Thyroid gland (tissue), 4 donors: ENCODE measurements around the gene MAPRE2.

Experiments
- CTCF ChIP-seq, 6 experiments: fragments of 200-600 bp in 3 of 6; fragments of 450-650 bp in 3 of 6; sonication (generic) in 3 of 6; IDR thresholded peaks; one replicate each; pipeline ENCODE4 v1.5.1; 2016 to 2019; ENCODE audit warnings: antibody characterized with exemption in 6 of 6, mild to moderate bottlenecking in 2 of 6, inconsistent platforms in 1 of 6, moderate library complexity in 1 of 6
- POLR2A ChIP-seq, 2 donors: fragments of 450-650 bp; IDR thresholded peaks; one replicate each; pipeline ENCODE4 v1.6.1; 2017; ENCODE audit warnings: antibody characterized with exemption in 2 of 2, mild to moderate bottlenecking in 2 of 2, moderate library complexity in 1 of 2

GRCh38 chr18:35028536-35028935, 12.7 kb upstream of the MAPRE2 start:
- TF ChIP-seq CTCF (IDR thresholded peaks at IDR 0.05) (no peak), POLR2A (IDR thresholded peaks at IDR 0.05) (no peak)
